GM19468 (cell line): ENCODE results near the gene NUBPL.
"Not testable (repeated sequence)": the region's sequence is repeated elsewhere in the genome, so short reads cannot be mapped to it uniquely, and the experiment has no call there.

ENCODE experiments used
- ATAC-seq: cut with Tn5 transposase; IDR thresholded peaks from one replicate; pipeline ENCODE4 v1.9.1; 2021; ENCODE audit warnings: mild to moderate bottlenecking, moderate library complexity, moderate number of reproducible peaks; ENCODE audit not compliant: unreplicated experiment; ENCODE audit errors: extremely low read depth

Gene NUBPL

DNA sequence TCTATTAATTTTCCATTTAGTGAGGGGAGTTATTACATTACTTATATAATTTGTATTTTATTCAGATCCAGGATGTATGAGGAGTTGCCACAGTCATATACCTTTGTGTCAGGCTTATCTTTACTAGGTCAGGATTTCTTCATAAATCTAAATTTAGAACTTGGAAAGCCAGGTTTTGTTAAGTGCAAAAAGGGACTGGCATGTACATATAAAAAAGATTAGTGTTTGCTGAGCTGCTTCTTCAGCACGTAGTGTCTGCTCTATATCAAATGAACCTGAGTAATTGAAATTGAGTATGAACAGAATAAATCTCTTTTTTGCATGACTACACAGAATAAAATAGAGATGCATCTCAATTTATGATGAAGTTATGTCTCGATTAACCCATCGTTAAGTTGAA lies 157.4 kb downstream of the NUBPL start:
- ATAC-seq = no peak

DNA sequence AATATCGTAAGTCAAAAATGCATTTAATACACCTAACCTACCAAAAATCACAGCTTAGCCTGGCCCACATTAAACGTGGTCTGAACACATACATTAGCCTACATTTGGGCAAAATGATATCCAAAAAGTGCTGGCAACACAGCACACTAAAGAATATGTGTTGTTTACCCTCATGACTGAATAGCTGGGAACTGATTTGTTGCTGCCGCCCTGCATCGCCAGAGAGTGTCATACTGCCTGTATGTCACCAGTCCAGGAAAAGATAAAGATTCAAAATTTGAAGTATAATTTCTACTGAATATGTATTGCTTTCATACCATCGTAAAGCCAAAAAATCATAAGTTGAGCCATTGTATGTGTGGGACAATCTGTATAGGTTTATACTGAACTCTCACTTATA lies 157.8 kb downstream of the NUBPL start:
- no peak for ATAC-seq

DNA sequence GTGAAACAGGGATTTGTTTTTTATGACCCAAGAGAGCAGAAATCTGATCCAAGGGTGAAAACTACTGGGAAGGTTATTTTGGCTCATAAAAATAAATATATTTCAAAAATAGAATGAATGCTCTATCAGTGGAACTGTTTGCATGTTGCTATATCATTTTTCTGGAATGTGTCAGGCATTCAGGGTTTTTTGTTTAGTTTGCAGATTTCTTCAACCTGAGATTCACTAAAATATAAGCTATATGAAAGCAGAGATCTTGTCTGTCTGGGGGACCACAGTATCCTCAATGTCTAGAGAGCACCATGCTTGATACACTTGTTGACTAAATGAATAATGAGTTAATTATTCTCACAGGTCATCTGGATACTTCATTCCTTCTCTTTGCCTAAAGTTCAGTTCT lies 165.1 kb downstream of the NUBPL start:
- no peak for ATAC-seq

DNA sequence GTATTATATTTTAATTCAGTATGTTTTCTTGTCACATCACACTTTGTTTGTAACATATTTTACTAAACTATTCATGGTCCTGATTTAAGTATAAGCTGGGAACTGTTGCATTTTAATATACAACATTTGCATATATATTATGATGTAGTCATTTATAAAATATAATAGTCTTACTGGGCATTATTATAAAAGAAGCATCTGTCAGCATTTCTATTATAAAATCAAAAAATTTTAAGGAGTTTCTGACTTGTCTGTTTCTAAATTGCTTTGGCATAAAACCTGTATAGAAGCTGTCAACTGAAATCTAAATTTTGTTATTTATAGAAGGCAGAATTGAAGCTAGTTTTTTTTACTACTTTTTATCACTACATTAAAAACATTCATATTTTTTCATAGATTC lies 166.6 kb downstream of the NUBPL start:
- ATAC-seq = no peak

DNA sequence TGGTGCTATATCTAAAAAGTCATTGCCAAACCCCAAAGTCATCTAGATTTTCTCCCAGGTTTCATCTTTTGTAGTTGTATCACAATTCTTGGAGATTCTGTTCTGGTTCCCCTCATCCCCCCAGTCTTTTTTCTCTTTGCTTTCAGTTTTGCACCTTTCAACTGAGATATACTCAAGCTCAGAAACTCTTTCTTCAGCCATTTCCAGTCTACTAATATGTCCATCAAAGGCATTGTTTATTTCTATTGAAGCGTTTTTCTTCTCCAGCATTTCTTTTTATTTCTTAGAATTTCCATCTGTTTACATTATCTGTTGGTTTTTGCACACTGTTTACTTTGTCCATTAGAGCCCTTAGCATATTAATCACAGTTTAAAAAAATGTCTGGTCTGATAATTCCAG lies 179.5 kb downstream of the NUBPL start:
- ATAC-seq = no peak

DNA sequence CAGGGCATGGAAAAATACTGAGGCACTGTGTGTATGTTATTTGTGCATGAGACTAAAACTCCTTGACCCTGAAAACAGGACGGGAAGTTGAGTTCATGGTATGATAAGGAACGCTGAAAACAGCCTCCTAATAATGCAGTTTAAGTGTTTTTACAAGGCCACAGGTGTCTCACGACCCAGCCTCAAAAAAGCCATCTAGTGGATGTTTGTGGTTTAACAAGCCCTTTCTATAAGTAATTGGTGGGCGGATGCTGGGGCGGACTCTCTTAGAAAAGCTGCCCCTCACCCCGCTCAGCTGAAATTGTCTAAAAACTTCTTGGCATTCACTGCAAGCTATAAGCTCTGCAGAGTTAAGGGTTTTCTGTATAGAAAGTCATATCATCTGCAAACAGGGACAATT lies 184.5 kb downstream of the NUBPL start:
- no peak for ATAC-seq

DNA sequence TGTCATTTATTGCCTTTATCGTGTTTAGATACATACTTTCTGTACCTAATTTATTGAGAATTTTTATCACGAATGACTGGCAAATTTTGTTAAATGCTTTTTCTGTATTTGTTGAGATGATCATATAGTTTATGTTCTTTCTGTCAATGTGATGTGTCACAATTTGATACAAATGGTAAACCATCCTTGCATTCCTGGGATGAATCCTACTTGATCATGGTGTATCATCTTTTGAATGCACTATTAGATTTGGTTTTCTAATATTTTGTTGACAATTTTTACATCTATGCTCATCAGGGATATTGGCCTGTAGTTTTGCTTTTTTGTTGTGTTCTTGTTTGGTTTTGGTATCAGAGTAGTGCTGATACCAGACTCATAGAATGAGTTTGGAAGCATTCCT lies 185.1 kb downstream of the NUBPL start:
- ATAC-seq = no peak

DNA sequence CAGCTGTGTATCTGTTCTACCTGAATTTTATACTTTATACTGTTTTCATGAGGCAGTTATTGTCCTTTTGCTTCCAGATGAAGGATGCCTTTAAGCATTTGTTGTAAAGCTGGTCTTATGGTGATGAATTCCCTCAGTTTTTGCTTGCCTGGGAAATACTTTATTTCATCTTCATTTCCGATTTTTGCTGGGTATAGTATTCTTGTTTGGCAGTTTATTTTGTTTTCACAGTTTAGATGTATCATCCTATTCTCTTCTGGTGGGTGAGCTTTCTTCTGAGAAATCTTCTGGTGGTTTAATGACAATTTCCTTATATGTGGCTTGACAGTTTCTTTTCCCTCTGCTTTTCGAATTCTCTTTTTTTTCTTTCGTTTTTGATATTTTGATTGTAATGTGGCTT lies 188.1 kb downstream of the NUBPL start:
- ATAC-seq = no peak

DNA sequence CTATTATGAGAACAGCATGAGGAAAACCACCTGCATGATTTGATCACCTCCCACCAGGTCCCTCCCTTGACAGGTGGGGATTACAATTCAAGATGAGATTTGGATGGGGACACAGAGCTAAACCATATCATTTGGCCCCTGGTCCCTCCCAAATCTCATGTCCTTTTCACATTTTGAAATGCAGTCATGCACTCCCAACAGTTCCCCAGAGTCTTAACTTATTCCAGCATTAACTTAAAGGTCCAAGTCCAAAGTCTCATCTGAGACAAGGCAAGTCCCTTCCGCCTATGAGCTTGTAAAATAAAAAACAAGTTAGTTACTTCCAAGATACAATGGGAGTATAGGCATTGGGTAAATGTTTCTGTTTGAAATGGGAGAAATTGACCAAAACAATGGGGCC lies 189.8 kb downstream of the NUBPL start:
- not testable (repeated sequence) for ATAC-seq

DNA sequence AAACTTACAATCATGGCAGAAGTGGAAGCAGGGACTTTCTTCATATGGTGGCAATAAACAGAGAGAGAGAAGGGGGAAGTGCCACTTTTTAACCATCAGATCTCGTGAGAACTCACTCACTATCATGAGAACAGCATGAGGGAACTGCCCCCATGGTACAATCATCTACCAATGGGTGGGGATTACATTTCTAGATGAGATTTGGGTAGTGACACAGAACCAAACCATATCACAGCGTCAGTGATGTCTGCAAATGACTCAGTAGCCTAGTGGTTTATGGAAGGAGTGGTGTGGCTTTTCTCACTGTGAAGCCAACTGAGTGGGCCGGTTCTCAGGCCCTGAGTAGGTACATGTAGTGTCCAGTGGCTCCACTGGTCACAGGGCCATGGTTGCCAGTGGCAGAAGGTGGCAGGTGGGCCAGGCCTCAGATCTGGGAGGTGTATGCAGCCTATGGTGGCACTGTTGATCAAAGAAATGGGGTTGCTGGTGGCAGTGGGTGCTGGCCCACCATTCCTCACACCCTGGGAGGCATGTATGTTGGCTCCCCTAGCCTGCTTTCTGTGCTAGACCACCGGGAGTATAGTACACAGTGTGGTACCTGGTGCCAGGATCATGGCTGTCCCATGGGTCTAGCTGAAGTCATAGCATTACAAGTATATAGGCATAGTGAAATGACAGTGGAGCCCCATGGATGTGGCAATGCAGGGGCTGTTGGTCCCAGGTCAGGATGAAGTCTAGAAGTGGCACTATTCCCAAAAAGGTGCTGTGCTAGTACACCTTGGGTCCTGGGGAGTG lies 191.9 kb downstream of the NUBPL start:
- no peak for ATAC-seq

DNA sequence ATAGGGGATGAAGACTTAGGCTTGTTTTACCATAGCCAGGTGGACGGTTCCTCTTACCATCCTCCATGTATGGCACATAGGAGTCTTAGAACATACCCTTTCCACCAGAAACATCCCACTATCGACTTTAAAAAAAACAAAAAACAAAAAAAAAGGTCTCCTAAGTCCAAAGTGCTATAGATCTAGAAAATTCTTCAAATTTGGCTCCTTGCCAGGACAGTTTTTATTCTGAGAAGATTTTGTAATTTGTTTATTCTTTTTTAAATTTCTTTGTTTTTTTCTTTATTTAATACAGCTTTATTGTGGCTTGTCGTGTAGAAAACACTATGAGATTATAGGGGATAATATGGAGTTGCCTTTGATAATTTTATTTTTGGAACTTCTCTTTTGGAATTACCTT lies 197.7 kb downstream of the NUBPL start:
- no peak for ATAC-seq

DNA sequence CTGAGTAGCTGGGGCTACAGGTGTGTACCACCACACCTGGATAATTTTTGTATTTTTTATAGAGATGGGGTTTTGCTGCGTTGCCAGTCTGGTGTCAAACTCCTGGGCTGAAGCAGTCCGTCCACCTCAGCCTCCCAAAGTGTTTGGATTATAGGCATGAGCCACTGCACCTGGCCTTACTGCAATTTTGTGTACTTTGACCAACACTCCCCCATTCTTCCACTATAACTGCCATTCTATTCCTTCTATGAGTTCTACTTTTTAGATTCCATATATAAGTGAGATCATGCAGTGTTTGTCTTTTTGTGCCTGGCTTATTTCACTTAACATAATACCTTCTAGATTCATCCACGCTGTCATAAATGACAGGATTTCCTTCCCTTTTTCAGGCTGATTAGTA lies 199.1 kb downstream of the NUBPL start:
- no peak for ATAC-seq

DNA sequence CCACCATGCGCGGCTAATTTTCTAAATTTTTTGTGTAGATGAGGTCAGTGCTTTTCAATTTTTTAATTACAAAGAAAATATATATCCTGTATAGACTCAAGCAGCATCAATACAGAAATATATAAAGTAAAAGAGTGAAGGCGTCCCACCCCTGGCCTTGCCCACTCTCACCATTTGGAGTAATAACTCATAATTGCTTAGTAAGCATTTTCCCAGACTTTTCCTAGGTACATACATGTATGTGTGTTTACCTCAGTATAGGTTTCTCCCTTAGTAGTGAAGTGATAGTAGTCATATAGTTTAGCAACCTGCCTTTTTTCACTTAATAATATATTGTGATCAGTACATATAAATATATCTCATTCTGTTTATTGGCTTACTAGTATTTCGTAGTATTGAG lies 200.1 kb downstream of the NUBPL start:
- ATAC-seq = no peak

DNA sequence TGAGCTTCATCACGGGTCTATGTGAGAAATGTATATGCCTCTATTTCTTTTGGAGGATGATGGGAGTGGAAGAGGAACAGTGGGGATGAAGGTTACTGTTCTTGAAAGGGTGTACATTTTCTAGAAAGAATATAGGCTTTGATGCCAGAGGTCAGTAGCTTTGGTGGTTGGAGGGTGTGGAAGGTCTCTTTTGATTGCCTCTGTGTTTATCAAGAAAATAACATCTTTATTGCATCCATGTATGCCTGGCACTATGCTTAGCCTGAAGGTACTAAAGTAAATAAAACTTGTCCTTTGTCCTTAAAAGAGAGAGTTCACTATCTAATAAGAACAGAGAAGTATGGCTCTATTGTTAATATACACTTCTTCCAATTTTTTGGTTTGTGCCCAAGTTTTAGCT lies 201.8 kb downstream of the NUBPL start:
- ATAC-seq = no peak

DNA sequence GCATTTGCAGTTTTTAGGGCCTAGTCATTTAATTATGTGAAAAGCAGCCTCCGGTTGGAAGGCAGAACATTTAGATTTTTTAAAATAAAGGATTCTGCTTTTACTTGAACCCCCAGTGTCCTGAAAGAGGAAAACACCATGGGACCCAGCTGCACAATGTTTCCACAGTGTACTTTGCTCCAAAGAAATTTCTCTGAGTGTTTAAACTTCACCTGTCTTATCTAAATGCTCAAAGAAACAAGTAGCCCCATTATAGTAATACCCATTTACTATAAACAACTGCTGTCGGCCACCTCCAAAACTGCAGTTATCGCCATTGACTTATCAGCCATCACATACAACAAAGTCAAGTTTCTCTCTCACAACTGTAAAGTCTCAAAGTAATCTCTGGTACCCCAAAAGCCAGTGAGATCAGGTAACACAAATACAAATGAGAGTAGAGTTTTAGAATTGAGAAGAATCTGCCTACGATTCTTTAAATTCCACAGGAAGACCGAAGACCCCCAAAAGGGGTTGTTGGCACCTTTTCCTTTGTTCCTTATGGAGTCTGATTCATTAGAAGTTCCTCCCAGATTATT lies 205.2 kb downstream of the NUBPL start:
- ATAC-seq = no peak

DNA sequence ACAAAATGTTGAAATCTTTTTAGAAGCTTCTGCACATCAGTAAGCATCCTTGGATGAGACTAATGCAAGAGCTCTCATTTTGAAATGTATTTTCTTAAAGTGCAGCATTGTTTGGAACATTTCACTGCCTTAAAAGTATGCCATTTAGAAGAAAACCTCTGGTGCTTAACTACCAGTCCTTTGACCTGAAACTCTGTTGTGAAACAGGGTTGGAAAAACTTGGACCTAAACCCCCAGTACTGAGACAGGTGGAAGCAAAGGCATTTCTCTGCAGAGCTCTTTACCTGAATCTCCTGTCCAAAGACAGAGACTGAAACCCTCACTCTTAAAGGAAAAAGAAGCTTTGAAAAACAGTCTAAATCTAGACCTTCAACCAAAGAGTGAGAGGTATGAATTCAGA lies 207.2 kb downstream of the NUBPL start:
- ATAC-seq = no peak

DNA sequence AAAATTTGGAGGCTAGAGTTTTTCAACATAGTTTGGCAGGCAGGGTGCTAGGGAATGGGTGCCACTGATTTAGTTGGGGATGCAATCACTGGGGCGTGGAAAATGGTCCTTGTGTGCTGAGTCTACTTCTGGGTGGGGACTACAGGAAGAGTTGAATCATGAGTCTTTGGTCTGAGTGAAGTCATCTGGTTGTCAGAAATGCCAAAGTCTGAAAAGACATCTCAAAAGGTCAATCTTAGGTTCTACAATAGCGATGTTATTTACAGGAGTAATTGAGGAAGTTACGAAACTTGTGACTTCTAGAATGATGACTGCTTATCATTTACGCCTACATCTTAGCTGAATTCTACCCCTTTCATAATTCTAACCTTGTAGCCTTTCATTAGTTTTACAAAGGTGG lies 209.1 kb downstream of the NUBPL start:
- no peak for ATAC-seq

DNA sequence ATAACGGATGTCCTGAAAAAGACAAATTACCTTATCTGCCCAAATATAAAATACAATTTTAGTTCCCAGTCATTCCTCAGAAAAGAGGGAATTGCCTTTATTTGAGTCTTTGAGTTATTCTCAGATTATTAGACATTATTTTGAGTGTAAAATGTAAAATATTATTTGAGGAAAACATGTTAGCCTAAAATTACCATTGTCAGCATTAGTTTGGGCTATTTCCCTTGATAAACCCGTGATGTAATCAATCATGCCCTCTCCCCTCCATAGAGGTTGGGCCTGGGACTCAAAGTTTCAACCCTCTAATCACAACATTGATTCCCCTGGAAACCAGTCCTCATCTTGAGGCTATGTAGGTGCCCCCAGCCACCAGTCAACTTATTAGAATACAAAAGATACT lies 213.4 kb downstream of the NUBPL start:
- ATAC-seq = no peak

DNA sequence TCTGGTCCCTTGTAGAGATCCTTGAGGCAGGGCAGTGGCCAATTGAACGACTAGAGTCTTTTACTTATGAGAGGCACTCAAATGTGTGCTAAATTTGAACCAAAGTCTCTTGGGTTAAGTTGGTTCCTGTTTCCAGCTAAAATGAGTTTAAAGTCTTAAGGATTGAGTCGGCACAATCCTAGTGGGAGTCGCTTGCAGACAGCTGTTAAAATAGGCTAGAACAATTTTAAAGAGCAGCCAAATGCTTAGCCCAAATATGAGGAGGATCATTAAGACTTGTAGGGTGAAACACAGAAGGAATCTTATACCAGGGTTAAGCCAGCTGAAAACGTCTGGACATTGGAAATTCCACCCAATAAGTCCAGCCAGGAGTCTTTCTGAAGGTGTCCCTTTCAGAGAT lies 216.1 kb downstream of the NUBPL start:
- ATAC-seq = no peak

DNA sequence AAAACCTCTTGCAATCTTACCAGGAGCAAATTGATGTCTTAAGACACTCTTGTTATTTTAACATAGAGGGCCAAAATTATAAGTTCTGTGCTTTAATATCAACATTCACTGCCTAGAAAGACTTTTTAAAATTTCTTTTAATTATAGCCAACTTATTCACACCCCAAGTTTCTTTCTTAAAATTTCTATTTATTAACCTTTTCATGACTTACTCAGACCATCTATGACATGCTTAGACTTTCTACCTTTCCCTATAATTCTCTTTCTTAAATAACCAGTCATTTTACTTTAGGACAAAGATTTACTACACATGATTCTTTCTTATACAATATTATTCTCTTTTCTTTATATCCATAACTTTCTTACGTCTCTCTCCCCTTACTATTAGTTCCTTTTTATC lies 220.4 kb downstream of the NUBPL start:
- ATAC-seq = no peak

DNA sequence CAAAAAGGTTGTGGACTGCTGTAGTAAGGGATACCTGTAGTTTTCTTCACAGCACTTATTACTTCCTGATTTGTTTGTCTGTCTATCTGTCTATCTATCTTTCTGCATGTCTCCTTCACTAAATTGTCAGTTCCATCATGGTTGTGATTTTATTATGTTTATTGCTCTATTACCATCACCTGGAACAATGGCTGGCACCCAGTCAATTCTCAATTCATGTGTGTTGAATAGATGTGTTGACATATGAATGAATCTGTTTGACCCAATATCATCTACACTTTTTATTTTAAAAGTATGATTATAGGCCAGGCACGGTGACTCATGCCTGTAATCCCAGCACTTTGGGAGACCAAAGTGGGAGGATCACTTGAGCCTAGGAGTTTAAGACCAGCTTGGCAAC lies 224.4 kb downstream of the NUBPL start:
- no peak for ATAC-seq

DNA sequence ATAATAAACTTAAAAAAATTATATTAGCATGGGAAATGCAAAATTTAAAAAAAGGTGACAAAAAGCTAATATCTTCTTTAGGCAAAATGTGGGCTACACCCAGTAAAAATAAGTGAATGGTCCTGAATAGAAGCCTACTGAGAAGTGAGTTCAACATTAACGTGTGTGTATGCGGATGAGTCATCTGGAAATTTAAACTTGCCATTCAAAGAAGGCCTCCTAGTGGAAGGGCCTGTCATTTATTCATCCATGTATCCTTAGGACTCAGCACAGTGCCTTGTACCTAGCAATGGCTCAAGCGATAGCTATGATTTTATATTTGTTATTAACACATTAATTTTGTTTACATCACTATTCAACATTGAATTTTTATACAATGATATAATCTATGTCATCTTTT lies 226.2 kb downstream of the NUBPL start:
- ATAC-seq = no peak
